T1000 (cell line): ENCODE data around the gene KIF5B.
"Not testable (repeated sequence)": the region's sequence is repeated elsewhere in the genome, so short reads cannot be mapped to it uniquely, and the experiment has no call there.

ENCODE experiments used
- DNase-seq: peaks from one replicate; lab custom pipeline; 2025; ENCODE audit warnings: mixed read lengths; lab: John Stamatoyannopoulos, UW

KIF5B gene

DNA sequence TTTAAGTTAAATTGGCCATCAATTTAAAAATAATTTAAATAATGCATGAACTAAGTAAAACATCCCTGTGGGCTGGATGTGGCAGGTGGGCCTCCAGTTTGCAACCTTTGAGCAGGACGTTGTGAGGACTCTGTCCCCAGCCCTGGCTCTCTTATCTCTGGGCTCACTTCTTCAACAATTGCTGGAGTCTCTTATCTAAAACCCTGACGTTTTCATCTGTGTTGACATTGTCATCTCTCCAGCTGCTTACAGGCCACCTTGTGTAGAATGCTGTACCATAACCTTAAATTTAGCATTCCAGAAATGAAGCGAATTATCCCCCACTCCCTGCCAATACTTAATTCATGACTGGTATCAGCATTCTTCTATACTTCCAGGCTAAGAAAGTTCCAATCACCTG, 3.2 kb upstream of the KIF5B start:
- DNase-seq: no peak

DNA sequence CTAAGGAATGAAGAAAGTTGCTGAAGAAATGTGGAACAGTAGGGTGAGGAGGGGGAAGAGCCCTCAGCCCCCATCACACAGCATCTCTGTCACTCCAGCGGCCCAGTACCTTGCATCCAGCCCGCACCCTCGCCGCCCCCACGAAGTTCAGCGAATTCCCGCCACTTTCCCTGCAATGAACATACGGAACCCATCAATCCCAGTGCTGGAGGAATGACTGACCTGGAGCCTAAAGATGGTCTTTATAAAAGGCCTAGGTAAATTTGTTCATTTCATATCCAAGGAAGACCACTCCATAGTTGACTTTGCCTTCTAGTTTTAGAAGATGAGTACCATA, 779 bp upstream of the KIF5B start:
- DNase-seq: no peak

DNA sequence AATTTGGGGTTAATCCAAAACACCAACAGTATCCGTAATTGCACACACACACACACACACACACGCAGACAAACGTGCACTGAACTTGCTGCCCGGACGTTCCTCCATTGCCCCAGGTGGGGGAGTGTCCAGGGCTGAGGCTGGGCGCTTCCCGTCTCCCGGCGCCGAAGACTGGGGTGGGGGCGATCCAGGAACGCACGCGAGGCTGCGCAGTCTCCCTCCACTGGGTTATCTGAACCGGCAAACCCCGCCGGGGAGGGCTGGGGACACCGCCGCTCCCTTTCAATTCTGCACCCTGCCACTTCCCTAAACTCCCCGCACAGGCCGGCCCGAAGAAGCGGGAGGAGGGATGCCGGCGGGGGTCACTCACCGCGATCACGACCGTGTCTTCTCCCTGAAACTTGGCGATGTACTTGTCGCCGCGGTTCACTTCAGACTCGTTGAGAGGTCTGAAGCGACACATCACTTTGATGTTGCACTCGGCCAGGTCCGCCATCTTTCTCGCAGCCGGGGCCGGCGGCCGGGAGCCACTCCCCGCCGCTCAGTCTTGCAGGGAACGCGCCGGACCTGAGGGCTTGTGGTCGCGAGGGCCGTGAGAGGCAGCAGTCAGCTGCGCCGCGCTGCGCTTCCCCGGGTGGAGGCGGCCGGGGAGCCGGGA, 618 bp downstream of the KIF5B start:
- peak; percentile 64 for DNase-seq

DNA sequence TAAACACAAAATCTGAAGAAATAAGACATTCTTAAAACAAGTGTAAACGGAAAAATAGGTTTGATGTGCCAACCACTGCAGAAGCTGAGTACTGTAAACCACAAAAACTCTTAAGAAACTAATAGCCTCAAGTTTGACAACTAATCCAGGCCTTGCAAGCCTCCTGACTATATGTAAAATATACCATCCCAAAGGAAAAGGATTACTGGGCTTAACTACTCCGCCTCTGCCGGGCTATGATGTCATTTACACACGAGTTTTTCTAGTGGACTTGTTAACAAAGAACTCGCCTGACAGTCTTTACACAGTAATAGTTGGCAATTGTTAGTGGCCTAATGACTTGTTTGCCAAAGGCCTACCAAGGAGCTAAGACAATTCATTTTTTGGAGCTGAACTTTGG, 2.1 kb downstream of the KIF5B start:
- DNase-seq: no peak

DNA sequence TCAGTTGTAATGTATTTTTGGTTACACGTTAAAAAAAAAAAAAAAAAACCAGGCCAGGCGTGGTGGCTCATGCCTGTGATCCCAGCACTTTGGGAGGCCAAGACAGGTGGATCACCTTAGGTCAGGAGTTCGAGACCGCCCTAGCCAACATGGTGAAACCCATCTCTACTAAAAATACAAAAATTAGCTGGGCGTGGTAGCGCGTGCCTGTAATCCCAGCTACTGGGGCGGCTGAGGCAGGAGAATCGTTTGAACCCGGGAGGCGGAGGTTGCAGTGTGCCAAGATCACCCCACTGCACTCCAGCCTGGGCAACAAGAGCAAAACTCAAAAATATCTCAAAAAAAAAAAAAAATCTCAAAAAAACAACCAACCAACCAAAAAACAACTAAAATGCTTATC, 2.8 kb downstream of the KIF5B start:
- not testable (repeated sequence) for DNase-seq

DNA sequence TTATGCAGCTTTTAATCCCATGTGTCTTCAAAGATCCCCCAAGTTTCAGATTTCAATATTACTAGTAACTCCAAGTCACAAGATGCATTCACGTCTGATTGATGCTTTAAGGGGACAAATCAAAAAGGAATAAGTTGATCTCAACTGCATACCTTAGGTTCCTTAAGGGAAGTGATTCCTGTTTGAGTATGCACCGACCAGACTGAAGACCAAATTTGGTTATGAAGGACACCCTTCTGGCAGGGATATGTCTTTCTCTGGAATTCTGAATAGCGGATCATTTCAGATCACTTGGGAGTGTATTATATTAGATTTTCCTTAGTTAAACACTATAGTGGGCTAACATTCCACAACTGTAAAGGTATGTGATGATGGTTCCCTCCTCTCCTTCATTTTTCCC, 4.3 kb downstream of the KIF5B start:
- DNase-seq: no peak

DNA sequence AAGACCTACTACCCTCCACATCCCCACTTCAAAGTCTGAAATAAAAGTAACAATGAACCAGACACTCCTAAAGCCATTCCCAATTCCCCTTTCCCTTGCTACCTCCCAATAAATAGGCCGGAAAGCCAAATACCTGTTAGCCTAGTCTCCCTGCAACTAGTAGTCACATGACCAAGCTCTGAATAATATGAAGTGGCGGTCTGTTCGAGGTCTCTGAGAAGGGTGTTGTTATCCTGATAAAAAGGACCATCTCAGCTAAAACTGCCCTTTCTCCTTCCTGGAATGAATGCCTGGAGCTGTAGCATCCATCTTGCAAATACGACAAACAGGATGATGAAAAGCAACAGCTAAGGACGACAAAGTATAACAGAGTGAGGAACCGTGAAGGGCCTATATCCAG, 6.0 kb downstream of the KIF5B start:
- no peak for DNase-seq

DNA sequence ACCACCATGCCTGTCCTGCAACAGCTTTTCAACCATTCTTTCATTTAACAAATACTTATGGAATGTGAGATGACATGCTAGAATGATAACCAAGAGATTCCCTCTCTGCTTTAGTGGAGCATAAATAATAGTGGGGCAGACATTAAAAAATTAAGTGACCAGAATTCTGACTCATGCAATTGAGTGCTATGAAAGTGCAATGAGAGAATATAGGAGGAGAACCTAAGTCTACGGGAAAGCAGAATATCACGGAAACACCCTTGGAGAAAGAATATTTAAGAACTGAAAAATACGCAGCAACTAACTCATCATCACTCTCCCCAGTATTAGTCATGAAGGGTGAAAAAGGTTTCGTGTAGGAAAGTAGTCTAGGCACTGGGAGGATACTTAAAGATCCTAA, 7.1 kb downstream of the KIF5B start:
- no peak for DNase-seq

DNA sequence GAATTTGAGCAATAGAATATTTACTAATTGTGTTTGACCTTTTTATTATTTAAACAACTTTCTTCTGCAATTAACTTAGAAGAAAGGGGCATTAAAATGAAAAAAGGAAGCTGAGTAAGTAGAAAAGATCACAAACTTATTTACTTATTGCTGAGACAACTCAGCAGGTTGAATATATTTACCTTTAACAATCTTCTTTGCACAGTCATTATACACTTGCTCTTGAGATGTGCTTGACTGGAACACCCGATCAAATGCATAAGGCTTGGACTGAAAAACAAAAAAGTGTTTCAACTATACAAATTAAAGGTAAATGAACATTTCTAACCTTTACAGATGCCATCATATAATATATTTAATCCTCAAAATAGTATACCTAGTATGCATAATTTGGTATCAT, 7.9 kb downstream of the KIF5B start:
- DNase-seq: no peak

DNA sequence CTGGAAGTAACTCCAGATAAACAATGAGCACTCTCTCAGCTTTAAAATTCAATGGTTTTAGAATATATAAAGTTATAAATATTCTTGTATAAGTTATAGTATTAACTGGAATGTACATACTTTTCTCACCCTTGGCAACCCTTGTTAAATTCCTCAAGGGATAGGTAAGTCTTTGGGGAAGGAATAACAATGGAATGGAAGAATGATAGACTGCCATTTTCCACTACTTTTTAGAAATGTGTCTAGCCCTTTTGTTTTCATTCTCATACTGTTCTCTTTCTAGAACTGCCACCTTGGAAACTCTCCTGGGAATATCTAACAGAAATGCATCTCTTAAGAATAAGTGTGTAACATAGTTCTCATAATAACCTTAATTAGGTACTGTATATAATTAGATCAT, 8.3 kb downstream of the KIF5B start:
- DNase-seq: no peak

DNA sequence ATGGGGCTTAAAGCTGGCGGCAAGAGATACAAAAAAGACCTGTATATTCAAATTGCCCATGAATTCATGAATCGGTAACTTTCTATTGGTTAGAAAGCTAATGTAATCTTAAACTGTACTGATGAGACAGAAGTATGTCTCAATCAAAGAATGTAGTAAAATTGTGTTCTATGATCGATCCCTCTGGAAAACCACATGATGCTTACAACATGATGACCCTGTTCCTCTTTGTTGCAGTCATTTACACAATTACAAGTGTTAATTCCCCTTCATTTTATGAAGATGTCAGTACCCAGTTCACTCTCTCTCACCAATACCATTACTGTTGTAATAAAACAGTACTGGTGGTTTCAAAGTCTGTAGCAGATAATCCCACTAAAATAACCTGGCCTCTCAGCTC, 10.1 kb downstream of the KIF5B start:
- no peak for DNase-seq

DNA sequence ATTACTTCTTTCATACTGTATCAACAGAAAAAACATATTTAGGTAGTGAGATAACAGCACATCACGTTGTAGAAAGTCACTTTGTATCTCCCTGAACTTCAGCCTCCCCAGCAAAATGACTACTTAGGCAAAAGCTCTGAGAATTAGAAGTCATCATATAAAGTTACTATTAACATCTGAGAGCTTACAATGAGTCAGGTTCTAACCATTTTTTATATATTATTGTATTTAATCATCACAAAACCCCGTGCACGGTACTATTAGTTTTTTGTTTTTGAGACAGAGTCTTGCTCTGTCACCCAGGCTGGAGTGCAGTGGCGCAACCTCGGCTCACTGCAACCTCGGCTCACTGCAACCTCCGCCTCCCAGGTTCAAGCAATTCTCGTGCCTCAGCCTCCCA, 13.5 kb downstream of the KIF5B start:
- DNase-seq: not testable (repeated sequence)

DNA sequence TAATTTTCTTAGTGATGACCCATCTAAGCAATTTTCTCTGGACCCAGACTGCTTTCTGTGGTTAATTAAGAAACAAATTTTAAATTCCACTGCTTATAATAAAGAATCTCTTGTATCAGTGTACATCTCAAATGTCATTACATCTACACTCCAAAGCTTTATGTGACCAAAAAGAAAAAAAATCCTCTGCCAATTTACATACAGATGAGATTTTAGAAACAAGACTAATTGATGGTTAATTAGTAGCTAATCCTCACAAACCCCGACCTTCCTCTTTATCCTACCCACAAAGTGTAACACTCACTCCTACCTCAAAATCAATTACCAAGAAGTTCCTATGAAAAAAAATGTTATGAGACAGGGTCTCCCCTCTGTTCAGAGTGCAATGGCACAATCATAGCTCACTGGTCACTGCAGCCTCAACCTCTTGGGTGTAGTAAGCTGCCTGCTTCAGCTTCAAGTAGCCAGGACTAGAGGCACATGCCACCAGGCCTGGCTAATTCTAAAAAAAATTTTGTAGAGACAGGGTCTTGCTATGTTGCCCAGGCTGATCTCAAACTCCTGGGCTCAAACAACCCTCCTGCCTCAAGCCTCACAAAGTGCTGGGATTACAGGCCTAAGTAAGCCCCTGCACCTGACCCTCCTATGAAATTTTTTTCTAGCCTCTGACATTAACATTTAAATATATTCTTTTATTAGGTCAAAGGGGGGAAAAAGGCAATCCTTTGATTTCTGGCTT, 14.8 kb downstream of the KIF5B start:
- no peak for DNase-seq

DNA sequence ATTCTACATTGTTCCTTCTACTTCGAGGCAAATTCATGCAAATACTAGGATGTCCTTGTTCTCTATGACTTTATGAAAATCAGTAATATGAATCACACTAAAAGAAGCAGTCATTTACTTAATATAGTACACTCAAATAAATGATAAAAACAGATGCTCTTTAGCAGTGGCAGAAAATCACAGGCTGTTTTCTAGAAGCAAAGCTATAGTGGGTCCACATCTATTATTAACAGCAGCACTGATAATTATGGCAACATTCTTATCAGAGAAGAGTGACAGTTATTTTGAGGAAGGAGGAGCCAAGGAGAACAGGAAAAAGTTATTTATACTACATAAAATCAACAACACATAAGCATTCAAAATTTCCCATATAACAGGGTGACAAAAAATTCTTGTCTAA, 16.5 kb downstream of the KIF5B start:
- DNase-seq: no peak

DNA sequence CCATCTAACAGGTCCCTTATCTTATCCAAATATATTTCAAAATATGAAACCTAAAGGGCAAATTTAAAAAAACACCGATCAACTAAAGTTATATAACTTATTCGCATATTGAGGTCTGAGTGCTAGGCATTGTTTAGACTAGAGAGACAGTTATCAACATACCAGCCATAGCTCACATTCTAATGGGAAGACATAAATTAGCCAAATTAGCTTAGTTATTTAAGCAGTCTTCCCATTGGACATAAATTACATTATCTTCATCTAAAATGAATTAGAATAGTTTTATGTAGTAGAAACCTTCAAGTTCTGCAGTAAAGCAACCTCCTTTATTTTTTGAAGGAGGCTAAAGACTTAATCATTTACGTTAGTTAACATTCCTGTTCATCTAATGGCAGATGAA, 17.4 kb downstream of the KIF5B start:
- DNase-seq: no peak

DNA sequence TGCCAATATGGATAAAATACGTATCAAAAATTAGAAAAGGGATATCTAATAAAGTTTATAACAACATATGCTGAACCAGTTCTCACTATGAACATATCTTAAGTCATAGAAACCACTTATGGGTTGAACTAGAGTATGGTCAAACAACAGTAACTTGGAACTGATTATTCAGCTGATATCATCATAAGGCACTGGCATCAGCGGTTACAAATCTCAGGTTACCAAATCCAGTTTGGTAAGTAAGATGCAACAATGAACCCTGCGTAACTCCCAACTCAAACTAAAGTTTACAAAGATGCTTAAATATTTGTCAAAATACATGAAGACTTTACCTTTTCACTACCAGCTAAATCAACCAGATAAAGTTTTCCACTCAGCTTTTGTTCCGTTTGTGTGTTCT, 19.3 kb downstream of the KIF5B start:
- no peak for DNase-seq

DNA sequence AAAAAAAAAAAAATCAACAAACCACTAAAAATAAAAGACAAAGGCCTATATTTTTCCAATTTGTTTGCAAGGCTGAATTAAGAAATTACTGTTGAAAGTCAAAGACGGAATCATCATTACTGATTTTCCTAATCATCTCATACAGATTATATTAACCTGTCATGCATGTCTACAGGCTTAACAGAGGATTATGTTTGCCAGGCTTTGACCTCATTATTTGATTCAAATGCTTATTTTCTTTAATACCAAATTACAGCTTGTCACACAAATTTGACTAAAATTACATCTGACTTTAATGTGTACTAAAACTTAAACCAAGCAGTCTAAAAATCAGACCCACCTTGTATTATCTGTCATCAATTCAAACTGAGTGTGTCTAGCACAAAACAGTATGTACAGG, 21.2 kb downstream of the KIF5B start:
- DNase-seq: no peak

DNA sequence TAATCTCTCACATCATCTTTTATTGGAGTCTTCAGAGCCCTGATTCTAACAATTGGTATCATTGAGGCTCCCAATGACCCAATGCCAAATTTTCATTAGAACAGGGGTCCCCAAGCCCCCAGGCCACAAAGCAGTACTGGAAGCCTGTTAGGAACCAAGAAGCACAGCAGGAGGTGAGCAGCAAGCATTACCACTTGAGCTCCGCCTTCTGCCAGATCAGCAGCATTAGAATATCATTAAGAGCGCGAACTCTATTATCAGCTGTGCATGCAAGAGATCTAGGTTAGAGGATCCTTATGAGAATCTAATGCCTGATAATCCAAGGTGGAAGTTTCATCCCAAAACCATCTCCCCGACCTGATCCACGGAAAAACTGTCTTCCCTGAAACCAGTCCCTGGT, 23.1 kb downstream of the KIF5B start:
- no peak for DNase-seq

DNA sequence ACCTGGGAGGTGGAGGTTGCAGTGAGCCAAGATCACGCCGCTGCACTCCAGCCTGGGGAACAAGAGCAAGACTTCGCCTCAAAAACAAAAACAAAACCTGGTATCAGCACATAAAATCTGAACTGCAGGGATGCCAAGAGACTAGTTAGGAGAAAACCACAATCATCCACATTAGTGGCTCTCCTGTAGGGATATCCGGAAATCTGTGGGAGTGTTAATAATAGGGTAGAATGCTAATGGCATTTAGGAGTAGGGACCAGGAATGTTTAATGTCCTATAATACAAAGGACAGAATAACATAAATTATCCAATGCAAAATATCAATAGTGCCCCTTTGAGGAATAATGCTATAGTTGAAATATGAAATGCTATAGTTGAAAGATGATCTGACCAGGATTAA, 24.3 kb downstream of the KIF5B start:
- DNase-seq: no peak

DNA sequence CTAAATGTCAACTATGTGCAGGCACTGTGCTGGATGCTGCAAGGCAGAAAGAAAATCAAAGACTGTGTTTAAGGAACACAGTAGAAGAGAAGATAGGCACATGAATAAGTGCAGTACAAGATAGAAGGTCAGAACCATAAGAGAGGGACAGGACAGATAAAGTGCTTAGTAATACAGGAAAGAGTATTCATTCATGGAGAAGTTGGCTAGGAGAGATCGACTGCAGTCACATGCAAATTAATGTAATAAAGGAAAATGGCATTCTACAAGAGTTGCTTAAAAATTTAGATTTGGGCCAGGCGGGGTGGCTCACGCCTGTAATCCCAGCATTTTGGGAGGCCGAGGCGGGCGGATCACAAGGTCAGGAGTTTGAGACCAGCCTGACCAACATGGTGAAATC, 24.8 kb downstream of the KIF5B start:
- no peak for DNase-seq

DNA sequence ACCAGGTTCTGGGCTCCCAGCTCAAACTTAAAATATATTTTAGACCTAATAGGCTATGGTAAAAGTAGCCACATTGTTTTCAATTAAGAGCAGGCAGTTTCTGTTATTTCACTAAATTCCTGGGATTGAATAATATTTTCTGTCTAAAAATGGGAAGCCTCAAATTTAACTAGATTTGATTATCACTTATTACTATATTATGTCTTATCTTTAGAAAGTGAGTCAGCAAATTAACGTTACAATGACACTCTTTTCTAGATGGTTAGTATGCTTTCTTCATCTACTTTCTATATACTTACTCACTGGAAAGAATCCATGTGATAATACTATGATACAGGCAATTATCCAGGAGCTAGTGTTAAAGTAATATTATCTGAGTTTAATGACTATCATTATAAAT, 27.5 kb downstream of the KIF5B start:
- no peak for DNase-seq

DNA sequence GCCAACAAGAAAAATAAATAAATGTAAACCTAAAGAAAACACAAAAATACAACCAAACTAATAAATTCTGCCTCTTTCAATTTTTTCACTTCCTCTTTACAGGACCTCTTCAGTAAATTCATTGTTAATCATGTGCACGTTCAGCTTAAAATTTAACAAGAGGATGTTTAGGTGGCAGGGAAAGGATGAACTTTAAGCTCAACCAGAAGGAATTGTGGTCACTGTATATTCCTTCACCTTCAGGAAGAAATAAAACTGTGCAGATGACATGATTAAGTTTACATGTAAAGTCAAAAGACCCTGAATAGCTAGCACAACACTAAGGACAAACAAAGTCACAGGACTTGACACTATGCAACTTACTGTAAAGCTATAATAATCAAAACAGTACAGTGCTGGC, 33.0 kb downstream of the KIF5B start:
- DNase-seq: no peak

DNA sequence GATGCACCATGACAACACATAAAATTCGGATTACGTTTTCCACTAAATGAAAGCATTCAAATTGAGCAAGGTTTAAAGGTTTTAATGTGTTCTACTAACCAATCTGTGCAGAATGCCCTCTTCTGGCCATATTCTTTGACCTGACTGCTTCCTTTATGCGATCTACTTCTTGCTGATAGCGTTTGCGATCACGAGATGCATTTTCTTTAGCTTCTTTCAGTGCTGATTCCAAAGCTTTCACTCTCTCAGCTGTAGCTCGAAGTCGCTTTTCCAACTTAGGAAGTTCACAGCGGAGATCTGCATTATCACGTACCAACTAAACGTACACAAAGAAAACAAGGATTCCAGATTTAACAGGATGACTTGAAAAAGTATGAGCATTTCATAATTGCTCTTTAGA, 39.2 kb downstream of the KIF5B start:
- no peak for DNase-seq

DNA sequence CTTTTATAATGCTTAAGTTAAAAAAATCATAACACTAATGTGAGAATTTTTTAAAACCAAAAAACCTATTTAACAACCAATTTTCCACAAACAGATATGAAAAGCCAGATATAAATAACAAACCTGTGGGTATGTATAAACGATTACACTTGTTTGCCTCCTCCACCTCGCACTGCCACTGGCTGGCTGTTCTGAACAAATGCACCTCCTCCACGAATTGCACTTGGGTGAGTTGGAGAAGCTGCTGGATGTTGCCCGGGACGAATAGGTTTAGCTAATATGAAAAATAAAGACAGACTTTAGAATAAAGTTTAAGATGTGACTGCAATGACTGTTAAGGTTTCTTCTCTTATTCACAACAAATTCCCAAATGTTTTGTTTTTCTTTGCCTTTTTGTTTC, 40.8 kb downstream of the KIF5B start:
- no peak for DNase-seq
